KMS-11 (cell line): ENCODE measurements around the gene KRT3.

Source experiments
- H2AFZ ChIP-seq: fragments of 200-600 bp; sonication (generic); 2 replicates; pipeline ENCODE4 v1.6.1; 2016; ENCODE audit warnings: antibody characterized with exemption, mixed run types, low read depth
- H3K27ac ChIP-seq: fragments of 200-600 bp; sonication (generic); 2 replicates; pipeline ENCODE4 v1.6.1; 2016; ENCODE audit warnings: mild to moderate bottlenecking, mixed run types
- H3K27me3 ChIP-seq: fragments of 200-600 bp; sonication (generic); 2 replicates; pipeline ENCODE4 v1.6.1; 2017; ENCODE audit warnings: mild to moderate bottlenecking, low read depth, mixed run types, moderate library complexity; ENCODE audit not compliant: insufficient read depth
- H3K36me3 ChIP-seq: fragments of 200-600 bp; sonication (generic); 2 replicates; pipeline ENCODE4 v1.6.1; 2017; ENCODE audit warnings: mild to moderate bottlenecking, mixed run types; ENCODE audit not compliant: insufficient read depth
- H3K4me1 ChIP-seq: fragments of 200-600 bp; sonication (generic); 2 replicates; pipeline ENCODE4 v1.6.1; 2016; ENCODE audit warnings: mild to moderate bottlenecking, low read depth, mixed run types; ENCODE audit not compliant: poor library complexity, severe bottlenecking
- H3K4me2 ChIP-seq: fragments of 200-600 bp; sonication (generic); 2 replicates; pipeline ENCODE4 v1.7.0; 2016; ENCODE audit warnings: mild to moderate bottlenecking, mixed run types
- H3K4me3 ChIP-seq: fragments of 200-600 bp; sonication (generic); IDR thresholded peaks from 2 replicates; pipeline ENCODE4 v1.6.1; 2017; ENCODE audit warnings: low read depth, low read length, mixed read lengths; ENCODE audit not compliant: insufficient read depth
- H3K79me2 ChIP-seq: fragments of 200-600 bp; sonication (generic); 2 replicates; pipeline ENCODE4 v1.6.1; 2016; ENCODE audit warnings: low read depth, mixed run types; ENCODE audit not compliant: insufficient read depth
- H3K9ac ChIP-seq: fragments of 200-600 bp; sonication (generic); 2 replicates; pipeline ENCODE4 v1.6.1; 2016; ENCODE audit warnings: mild to moderate bottlenecking, mixed run types
- H4K20me1 ChIP-seq: fragments of 200-600 bp; sonication (generic); 2 replicates; pipeline ENCODE4 v1.6.1; 2016; ENCODE audit warnings: mild to moderate bottlenecking, mixed run types; ENCODE audit not compliant: insufficient read depth
- TF ChIP-seq, protein P1 (sequence below): fragments of 200-600 bp; sonication (generic); conservative IDR thresholded peaks from 2 replicates; pipeline ENCODE4 v1.6.1; 2017; ENCODE audit warnings: low read depth, mild to moderate bottlenecking, antibody characterized with exemption, low read length, moderate library complexity, mixed read lengths

The KRT3 gene

DNA sequence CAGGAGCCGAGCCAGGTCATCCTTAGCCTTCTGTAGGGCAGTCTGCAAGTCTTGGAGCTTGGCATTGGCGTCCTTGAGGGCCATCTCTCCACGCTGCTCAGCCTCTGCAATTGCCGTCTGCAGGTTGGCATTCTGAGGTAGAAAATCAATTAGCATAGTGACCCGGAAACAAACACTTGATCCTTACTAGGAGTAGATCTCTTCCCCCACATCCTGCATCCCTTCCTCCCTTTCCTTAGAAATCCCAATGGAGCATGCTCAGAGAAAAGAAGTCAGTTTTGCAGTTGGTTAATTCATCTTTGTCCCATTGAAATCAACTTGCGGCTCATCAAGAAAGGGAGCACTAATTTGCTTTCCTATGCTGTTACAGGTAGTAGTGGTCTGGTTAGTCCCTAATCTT lies 24.8 kb downstream of the KRT3 start:
- Histone ChIP-seq H3K79me2 (no peaks in the 10 kb centered on the region), H4K20me1 (no peaks in the 10 kb centered on the region), H3K4me1 (no peaks in the 10 kb centered on the region), H3K27ac (no peak overlapping the region), H3K36me3 (no peaks in the 10 kb centered on the region), H2AFZ (no peak overlapping the region), H3K27me3 (peaks cover 13% of the 10 kb centered on the region; the same call in 1 of the 2 replicates), H3K4me2 (no peak overlapping the region), H3K4me3 (no peak overlapping the region), H3K9ac (no peak overlapping the region)
- TF ChIP-seq, protein P1, sequence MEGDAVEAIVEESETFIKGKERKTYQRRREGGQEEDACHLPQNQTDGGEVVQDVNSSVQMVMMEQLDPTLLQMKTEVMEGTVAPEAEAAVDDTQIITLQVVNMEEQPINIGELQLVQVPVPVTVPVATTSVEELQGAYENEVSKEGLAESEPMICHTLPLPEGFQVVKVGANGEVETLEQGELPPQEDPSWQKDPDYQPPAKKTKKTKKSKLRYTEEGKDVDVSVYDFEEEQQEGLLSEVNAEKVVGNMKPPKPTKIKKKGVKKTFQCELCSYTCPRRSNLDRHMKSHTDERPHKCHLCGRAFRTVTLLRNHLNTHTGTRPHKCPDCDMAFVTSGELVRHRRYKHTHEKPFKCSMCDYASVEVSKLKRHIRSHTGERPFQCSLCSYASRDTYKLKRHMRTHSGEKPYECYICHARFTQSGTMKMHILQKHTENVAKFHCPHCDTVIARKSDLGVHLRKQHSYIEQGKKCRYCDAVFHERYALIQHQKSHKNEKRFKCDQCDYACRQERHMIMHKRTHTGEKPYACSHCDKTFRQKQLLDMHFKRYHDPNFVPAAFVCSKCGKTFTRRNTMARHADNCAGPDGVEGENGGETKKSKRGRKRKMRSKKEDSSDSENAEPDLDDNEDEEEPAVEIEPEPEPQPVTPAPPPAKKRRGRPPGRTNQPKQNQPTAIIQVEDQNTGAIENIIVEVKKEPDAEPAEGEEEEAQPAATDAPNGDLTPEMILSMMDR, result no peak

DNA sequence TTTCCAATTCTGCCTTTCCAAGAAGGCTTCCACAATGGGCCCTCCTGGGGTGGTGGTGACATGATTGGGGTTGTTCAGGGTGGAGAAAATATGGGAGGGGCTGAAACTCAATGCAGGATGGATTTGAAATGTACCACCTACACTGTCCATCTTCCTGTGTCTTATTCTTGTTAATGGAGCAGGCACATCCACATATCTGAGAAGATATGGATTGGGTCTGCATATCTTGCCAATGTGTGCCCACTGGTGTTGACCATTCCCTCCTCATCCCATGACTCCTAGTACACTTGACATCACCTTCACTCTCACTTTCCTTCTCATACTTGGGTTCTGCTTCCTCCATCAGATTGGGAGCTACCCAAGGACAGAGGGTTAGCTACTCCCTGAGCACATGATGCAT lies 26.0 kb downstream of the KRT3 start:
- peaks cover 10% of the 10 kb centered on the region; the same call in 1 of the 2 replicates for H3K27me3 ChIP-seq
- TF ChIP-seq, protein P1, result no peak
- no peaks in the 10 kb centered on the region for H4K20me1 ChIP-seq
- H3K4me2 ChIP-seq, result no peak overlapping the region
- H2AFZ ChIP-seq, result no peak overlapping the region
- no peaks in the 10 kb centered on the region for H3K4me1 ChIP-seq
- no peaks in the 10 kb centered on the region for H3K79me2 ChIP-seq
- no peak overlapping the region for H3K9ac ChIP-seq
- no peak overlapping the region for H3K4me3 ChIP-seq
- H3K27ac ChIP-seq, result no peak overlapping the region
- no peaks in the 10 kb centered on the region for H3K36me3 ChIP-seq

DNA sequence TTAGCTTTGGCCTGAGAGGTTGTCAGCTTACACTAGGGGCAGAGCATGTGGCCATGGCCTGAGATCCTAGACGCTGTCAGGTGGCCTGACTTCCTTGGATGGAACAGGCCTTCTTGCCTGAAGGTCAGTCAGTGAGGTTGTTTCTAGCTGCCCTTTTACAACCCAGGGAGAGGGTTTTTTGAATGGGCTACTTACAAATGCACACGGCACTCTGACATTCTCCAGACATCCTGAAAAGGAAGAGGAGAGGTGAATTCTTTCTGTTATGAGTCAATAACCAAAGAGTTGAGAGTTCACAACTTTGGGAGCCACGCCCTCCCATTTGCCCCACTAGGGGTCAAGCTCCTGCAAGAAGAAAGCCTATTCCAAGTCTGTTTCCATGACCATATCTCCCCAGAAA lies 26.6 kb downstream of the KRT3 start:
- Histone ChIP-seq H3K4me2 (no peak overlapping the region), H3K27me3 (peaks cover 10% of the 10 kb centered on the region; the same call in 1 of the 2 replicates), H3K4me1 (no peaks in the 10 kb centered on the region), H4K20me1 (no peaks in the 10 kb centered on the region), H2AFZ (no peak overlapping the region), H3K4me3 (no peak overlapping the region), H3K79me2 (no peaks in the 10 kb centered on the region), H3K36me3 (no peaks in the 10 kb centered on the region), H3K27ac (no peak overlapping the region), H3K9ac (no peak overlapping the region)
- TF ChIP-seq, protein P1, result no peak

DNA sequence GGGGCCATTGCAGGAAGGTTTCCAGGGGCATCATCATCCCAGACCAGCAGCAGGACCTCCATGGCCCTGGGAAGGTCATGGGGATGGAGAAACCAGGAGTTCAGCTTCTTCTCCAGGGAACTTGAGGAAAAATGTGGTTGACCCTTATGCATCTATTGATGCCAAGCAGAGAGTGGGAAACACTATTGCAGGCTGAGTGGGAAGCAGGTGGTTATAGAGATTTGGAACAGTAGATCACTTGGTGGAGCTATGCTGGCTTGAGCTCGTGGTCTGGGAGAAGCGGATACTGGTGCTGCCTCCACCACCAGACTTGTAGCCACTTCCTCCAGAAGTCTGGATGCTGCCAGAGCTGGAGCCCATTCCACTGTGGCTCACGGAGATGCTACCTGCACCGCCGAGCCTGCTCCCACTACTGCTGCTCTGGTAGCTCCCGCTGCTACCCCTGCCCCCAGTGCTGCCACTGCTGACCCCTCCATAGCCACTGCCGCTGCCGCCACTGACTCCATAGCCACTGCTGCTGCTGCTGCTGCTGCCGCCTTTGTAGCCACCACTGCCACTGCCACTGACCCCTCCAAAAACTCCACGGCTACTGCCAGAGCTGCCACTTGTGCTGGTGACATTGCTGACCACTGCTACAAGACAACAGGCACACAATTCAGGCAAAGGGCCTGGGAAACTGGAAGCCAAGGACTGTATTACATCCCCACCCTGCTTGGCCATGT lies 27.3 kb downstream of the KRT3 start:
- Histone ChIP-seq H3K9ac (no peak overlapping the region), H3K4me1 (no peaks in the 10 kb centered on the region), H3K79me2 (no peaks in the 10 kb centered on the region), H2AFZ (no peak overlapping the region), H3K36me3 (no peaks in the 10 kb centered on the region), H3K27ac (no peak overlapping the region), H3K4me3 (no peak overlapping the region), H4K20me1 (no peaks in the 10 kb centered on the region), H3K4me2 (no peak overlapping the region), H3K27me3 (peaks cover 10% of the 10 kb centered on the region; the same call in 1 of the 2 replicates)
- TF ChIP-seq, protein P1, result no peak
